K562 (cell line): ENCODE data around the gene ZG16B.

Experiments
- CHD1 ChIP-seq: fragments of 200-600 bp; sonication (generic); IDR thresholded peaks from one replicate; pipeline ENCODE4 v1.6.1; 2012; ENCODE audit warnings: mild to moderate bottlenecking, moderate library complexity, low read length, inconsistent platforms
- EP300 ChIP-seq: IDR thresholded peaks from 2 replicates; pipeline ENCODE4 v1.6.1; 2012; ENCODE audit warnings: low read length, improper control_type of control experiment
- ETV6 ChIP-seq, 3 experiments: fragments of 150-350 bp in 1 of 3; sonication (generic) in 1 of 3; formaldehyde crosslinking in 1 of 3; IDR thresholded peaks; 2 replicates each; pipeline versions ENCODE4 v1.6.1 to v1.8.0; 2014 to 2022; ENCODE audit warnings: borderline replicate concordance in 2 of 3, low read depth in 2 of 3, antibody characterized with exemption in 1 of 3, low read length in 1 of 3, mild to moderate bottlenecking in 1 of 3, missing genetic modification reagents in 1 of 3
- HNRNPH1 ChIP-seq: fragments of 200-400 bp; formaldehyde crosslinking; optimal IDR thresholded peaks from 2 replicates; pipeline ENCODE3; 2017; ENCODE audit warnings: low read depth, mild to moderate bottlenecking, low read length, moderate library complexity
- NFE2L1 ChIP-seq: fragments of 450-650 bp; IDR thresholded peaks from 2 replicates; pipeline ENCODE4 v1.6.1; 2016; ENCODE audit warnings: missing genetic modification characterization, low read depth, mild to moderate bottlenecking, missing compliant biosample characterization, moderate library complexity, borderline replicate concordance
- NR1H2 ChIP-seq: sonication (generic); formaldehyde crosslinking; IDR thresholded peaks from 2 replicates; pipeline ENCODE4 v1.4.0; 2020; ENCODE audit warnings: mild to moderate bottlenecking, missing genetic modification reagents
- SMC3 ChIP-seq: conservative IDR thresholded peaks from 2 replicates; pipeline ENCODE4 v1.6.1; 2011; ENCODE audit warnings: low read depth, low read length, improper control_type of control experiment; ENCODE audit not compliant: insufficient read depth
- TEAD4 ChIP-seq, 2 experiments: sonication (generic) in 1 of 2; formaldehyde crosslinking in 1 of 2; IDR thresholded peaks; 2 replicates each; pipeline versions ENCODE4 v1.6.1 to v1.8.0; 2012 to 2022; ENCODE audit warnings: borderline replicate concordance in 1 of 2, inconsistent platforms in 1 of 2, low read length in 1 of 2, mild to moderate bottlenecking in 1 of 2, missing genetic modification reagents in 1 of 2
- ZBTB1 ChIP-seq: sonication (generic); formaldehyde crosslinking; IDR thresholded peaks from 2 replicates; pipeline ENCODE4 v1.8.1; 2023; ENCODE audit warnings: missing genetic modification reagents, low read depth, mild to moderate bottlenecking, borderline replicate concordance
- ZNF785 ChIP-seq: fragments of 250-450 bp; sonication (Bioruptor Pico); IDR thresholded peaks from 2 replicates; pipeline ENCODE4 v1.4.0; 2020; ENCODE audit warnings: mild to moderate bottlenecking
- TF ChIP-seq, protein P1 (sequence below), 3 experiments: IDR thresholded peaks in 2 of 3; conservative IDR thresholded peaks in 1 of 3; 2 replicates each; pipeline ENCODE4 v1.5.1; 2011 to 2012; ENCODE audit warnings: low read length in 3 of 3, mild to moderate bottlenecking in 3 of 3, control low read depth in 2 of 3, improper control_type of control experiment in 1 of 3, inconsistent platforms in 1 of 3, low read depth in 1 of 3, mixed read lengths in 1 of 3, moderate library complexity in 1 of 3; ENCODE audit not compliant: insufficient read depth in 2 of 3
- TF ChIP-seq, protein P2 (sequence below): sonication (generic); formaldehyde crosslinking; IDR thresholded peaks from 2 replicates; pipeline ENCODE4 v1.8.0; 2023; ENCODE audit warnings: mild to moderate bottlenecking, missing genetic modification reagents

DNA sequence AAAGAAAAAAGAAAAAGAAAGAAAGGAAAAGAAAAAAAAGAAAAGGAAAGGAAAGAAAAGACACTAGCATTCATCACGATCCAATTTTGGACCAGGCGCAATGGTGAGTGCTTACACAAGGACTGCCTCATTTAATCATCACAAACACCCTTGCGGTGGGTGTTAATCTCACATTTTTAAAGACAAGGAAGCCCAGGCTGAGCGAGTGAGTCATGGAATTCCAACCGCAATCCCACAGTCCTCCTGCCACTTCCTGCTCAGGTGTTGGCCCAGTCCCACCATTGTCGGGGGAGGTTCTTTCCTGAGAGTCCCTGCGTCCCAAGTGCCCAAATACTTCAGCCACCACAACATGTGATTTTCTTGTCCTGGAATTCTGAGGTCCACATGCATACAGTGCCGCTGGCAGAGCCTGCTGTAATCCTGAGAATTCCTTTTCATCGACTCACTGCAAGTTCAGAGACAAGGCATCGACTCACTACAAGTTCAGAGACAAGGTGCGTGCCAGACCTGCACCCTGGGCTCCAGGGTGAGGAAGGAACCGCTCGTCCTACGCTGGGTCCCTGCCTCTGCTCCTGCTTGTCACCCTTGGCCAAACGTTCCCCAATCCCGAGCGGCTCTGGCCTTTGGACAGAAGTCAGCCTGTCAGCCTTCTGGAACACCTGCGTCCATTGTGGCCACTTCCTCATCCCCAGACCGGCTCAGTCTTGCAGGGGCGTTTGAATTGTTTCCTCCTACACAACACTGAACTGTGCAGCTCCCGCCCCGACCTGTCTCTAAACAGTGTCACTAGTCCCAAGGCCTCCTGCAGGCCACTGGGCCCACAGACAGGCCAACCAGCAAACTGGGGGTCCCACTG lies 5.8 kb downstream of the ZG16B start:
- TF ChIP-seq ETV6 (IDR thresholded peaks at IDR 0.05; ENCODE audit: borderline replicate concordance in 1 of 2, low read depth in 2 of 2, low read length in 1 of 2) (no peak), ETV6 (CRISPR knock-in tag; IDR thresholded peaks at IDR 0.05; ENCODE audit: borderline replicate concordance) (no peak), CHD1 (no peak), ZNF785 (no peak), ZBTB1 (CRISPR knock-in tag) (no peak), HNRNPH1 (no peak), SMC3 (no peak), NR1H2 (no peak), TEAD4 (IDR thresholded peaks at IDR 0.05; ENCODE audit: low read length) (peak; percentile 57; the same call in 1 of the 2 replicates), TEAD4 (CRISPR knock-in tag; IDR thresholded peaks at IDR 0.05; ENCODE audit: borderline replicate concordance) (no peak), EP300 (no peak), NFE2L1 (tag) (no peak)
- TF ChIP-seq, protein P1, sequence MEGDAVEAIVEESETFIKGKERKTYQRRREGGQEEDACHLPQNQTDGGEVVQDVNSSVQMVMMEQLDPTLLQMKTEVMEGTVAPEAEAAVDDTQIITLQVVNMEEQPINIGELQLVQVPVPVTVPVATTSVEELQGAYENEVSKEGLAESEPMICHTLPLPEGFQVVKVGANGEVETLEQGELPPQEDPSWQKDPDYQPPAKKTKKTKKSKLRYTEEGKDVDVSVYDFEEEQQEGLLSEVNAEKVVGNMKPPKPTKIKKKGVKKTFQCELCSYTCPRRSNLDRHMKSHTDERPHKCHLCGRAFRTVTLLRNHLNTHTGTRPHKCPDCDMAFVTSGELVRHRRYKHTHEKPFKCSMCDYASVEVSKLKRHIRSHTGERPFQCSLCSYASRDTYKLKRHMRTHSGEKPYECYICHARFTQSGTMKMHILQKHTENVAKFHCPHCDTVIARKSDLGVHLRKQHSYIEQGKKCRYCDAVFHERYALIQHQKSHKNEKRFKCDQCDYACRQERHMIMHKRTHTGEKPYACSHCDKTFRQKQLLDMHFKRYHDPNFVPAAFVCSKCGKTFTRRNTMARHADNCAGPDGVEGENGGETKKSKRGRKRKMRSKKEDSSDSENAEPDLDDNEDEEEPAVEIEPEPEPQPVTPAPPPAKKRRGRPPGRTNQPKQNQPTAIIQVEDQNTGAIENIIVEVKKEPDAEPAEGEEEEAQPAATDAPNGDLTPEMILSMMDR (IDR thresholded peaks at IDR 0.05 in 2 of 3, conservative IDR thresholded peaks at IDR 0.05 in 1 of 3; ENCODE audit: insufficient read depth in 2 of 3, low read depth in 1 of 3, low read length in 3 of 3), result no peak
- TF ChIP-seq, protein P2, sequence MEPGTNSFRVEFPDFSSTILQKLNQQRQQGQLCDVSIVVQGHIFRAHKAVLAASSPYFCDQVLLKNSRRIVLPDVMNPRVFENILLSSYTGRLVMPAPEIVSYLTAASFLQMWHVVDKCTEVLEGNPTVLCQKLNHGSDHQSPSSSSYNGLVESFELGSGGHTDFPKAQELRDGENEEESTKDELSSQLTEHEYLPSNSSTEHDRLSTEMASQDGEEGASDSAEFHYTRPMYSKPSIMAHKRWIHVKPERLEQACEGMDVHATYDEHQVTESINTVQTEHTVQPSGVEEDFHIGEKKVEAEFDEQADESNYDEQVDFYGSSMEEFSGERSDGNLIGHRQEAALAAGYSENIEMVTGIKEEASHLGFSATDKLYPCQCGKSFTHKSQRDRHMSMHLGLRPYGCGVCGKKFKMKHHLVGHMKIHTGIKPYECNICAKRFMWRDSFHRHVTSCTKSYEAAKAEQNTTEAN (CRISPR knock-in tag), result no peak
